Caco-2 (cell line): ENCODE data around the gene ARHGAP18. TPM values are rescaled to one million over a fixed set of nuclear protein-coding genes. Genes with fewer than 3 reads are reported as not detected.

Experiments
- BruUV-seq: library from RNA; stranded (reverse); fragments of 400-500 nt; replicated peaks from 2 replicates; lab custom pipeline; 2021; lab: Mats Ljungman, UMichigan
- CTCF ChIA-PET: fragments of 300-600 bp; sonication (Branson Sonifier 250); formaldehyde crosslinking; loops from one replicate; lab custom pipeline; 2022; ENCODE audit warnings: antibody characterized with exemption; lab: Charles Lee
- POLR2A ChIA-PET: fragments of 300-600 bp; sonication (Branson Sonifier 250); formaldehyde crosslinking; loops from one replicate; lab custom pipeline; 2022; ENCODE audit warnings: antibody characterized with exemption; lab: Charles Lee
- DNase-seq, 2 experiments: peaks; one replicate each; pipeline versions ENCODE4 v3.0.0 to v3.0.0-alpha.2; 2020 to 2022
- H3K27me3 ChIP-seq: replicated peaks from 2 replicates; pipeline ENCODE4 v1.6.0; 2011; ENCODE audit warnings: low read length; ENCODE audit not compliant: control insufficient read depth, insufficient read depth
- H3K36me3 ChIP-seq: 2 replicates; pipeline ENCODE4 v1.5.1; 2011; ENCODE audit warnings: low read length; ENCODE audit not compliant: control insufficient read depth, insufficient read depth
- H3K4me1 ChIP-seq: fragments of 250-450 bp; sonication (Bioruptor Pico); 2 replicates; pipeline ENCODE4 v1.5.1; 2020; ENCODE audit warnings: mild to moderate bottlenecking
- H3K4me3 ChIP-seq: 2 replicates; pipeline ENCODE4 v1.5.1; 2011; ENCODE audit warnings: low read depth, mild to moderate bottlenecking, control low read depth, low read length
- H3K9me3 ChIP-seq: fragments of 250-450 bp; sonication (Bioruptor Pico); 2 replicates; pipeline ENCODE4 v1.5.1; 2020; ENCODE audit warnings: mild to moderate bottlenecking, moderate library complexity
- H3K27ac Mint-ChIP-seq: one replicate; pipeline ENCODE4 v1.8.0; 2022; ENCODE audit warnings: mixed read lengths; ENCODE audit not compliant: unreplicated experiment
- H3K27me3 Mint-ChIP-seq: one replicate; pipeline ENCODE4 v1.8.0; 2022; ENCODE audit warnings: mixed read lengths; ENCODE audit not compliant: insufficient read depth, unreplicated experiment
- H3K36me3 Mint-ChIP-seq: one replicate; pipeline ENCODE4 v1.8.0; 2022; ENCODE audit warnings: mild to moderate bottlenecking, mixed read lengths; ENCODE audit not compliant: insufficient read depth, unreplicated experiment
- H3K4me1 Mint-ChIP-seq: one replicate; pipeline ENCODE4 v1.8.0; 2022; ENCODE audit warnings: low read depth, mixed read lengths; ENCODE audit not compliant: unreplicated experiment
- H3K4me3 Mint-ChIP-seq: one replicate; pipeline ENCODE4 v1.8.0; 2022; ENCODE audit warnings: mild to moderate bottlenecking, moderate library complexity, mixed read lengths; ENCODE audit not compliant: unreplicated experiment
- H3K9me3 Mint-ChIP-seq: one replicate; pipeline ENCODE4 v1.8.0; 2022; ENCODE audit warnings: mixed read lengths; ENCODE audit not compliant: unreplicated experiment
- CTCF ChIP-seq, 2 experiments: fragments of 200-600 bp in 1 of 2; IDR thresholded peaks; 1 replicate in 1 of 2; 2 replicates in 1 of 2; pipeline versions ENCODE4 v1.5.1 to v1.8.0; 2011 to 2022; ENCODE audit warnings: antibody characterized with exemption in 1 of 2, control low read depth in 1 of 2, inconsistent platforms in 1 of 2, low read depth in 1 of 2, low read length in 1 of 2, mild to moderate bottlenecking in 1 of 2, moderate library complexity in 1 of 2; ENCODE audit not compliant: insufficient read depth in 1 of 2, severe bottlenecking in 1 of 2, unreplicated experiment in 1 of 2
- intact Hi-C: fragments of 100-400 bp; cut with micrococcal nuclease; formaldehyde crosslinking; loops from one replicate; pipeline ENCODE4 v1.10.0; 2022; ENCODE audit not compliant: unreplicated experiment
- total RNA-seq: library from RNA; stranded (reverse); gene quantifications from 2 replicates; pipeline ENCODE4 v1.2.3, GENCODE V29; 2022

ARHGAP18 gene
- total RNA-seq, 1 experiment from 2014 or later = 15.0 TPM

GRCh38 chr6:129713806-129714333, 3.9 kb upstream of the ARHGAP18 start:
- H3K4me3 ChIP-seq = no peak overlapping the region
- H3K9me3 ChIP-seq = no peaks in the 10 kb centered on the region
- no peaks in the 10 kb centered on the region for H3K9me3 Mint-ChIP-seq
- no peaks in the 10 kb centered on the region for H3K27me3 Mint-ChIP-seq
- H3K36me3 Mint-ChIP-seq = no peaks in the 10 kb centered on the region
- intact Hi-C loops = loop anchor here (5.0 kb wide), 1 partner anchor 112 kb away; no protein-coding TSS in a partner anchor
- no peaks in the 10 kb centered on the region for H3K27me3 ChIP-seq
- no peak for TF ChIP-seq CTCF (IDR thresholded peaks at IDR 0.05; ENCODE audit: insufficient read depth in 1 of 2, low read depth in 1 of 2, low read length in 1 of 2, severe bottlenecking in 1 of 2, unreplicated experiment in 1 of 2)
- no peak overlapping the region for H3K27ac Mint-ChIP-seq
- ChIA-PET CTCF (no interaction called here), POLR2A (no interaction called here)
- H3K36me3 ChIP-seq = no peaks in the 10 kb centered on the region
- H3K4me1 Mint-ChIP-seq = peaks cover 16% of the 10 kb centered on the region
- no peak overlapping the region for H3K4me3 Mint-ChIP-seq
- no TSS peak for BruUV-seq
- peaks cover under 1% of the 10 kb centered on the region; the same call in 1 of the 2 replicates for H3K4me1 ChIP-seq
- no peak for DNase-seq

GRCh38 chr6:129711271-129711631, 1.3 kb upstream of the ARHGAP18 start:
- H3K27me3 ChIP-seq = no peaks in the 10 kb centered on the region
- H3K4me1 Mint-ChIP-seq = peaks cover 29% of the 10 kb centered on the region
- no peaks in the 10 kb centered on the region for H3K9me3 Mint-ChIP-seq
- no peak for DNase-seq
- H3K36me3 ChIP-seq = no peaks in the 10 kb centered on the region
- POLR2A ChIA-PET = no interaction called here
- CTCF ChIA-PET = no interaction called here
- no peaks in the 10 kb centered on the region for H3K9me3 ChIP-seq
- H3K4me3 Mint-ChIP-seq = peak overlapping the region; percentile 84
- no peaks in the 10 kb centered on the region for H3K36me3 Mint-ChIP-seq
- H3K27ac Mint-ChIP-seq = peak overlapping the region; percentile 84
- H3K4me3 ChIP-seq = no peak overlapping the region
- no peak for TF ChIP-seq CTCF (IDR thresholded peaks at IDR 0.05; ENCODE audit: insufficient read depth in 1 of 2, low read depth in 1 of 2, low read length in 1 of 2, severe bottlenecking in 1 of 2, unreplicated experiment in 1 of 2)
- no peaks in the 10 kb centered on the region for H3K27me3 Mint-ChIP-seq
- peaks cover 13% of the 10 kb centered on the region for H3K4me1 ChIP-seq
- no TSS peak for BruUV-seq
- intact Hi-C loops = loop anchor here (5.0 kb wide), 1 partner anchor 109 kb away; no protein-coding TSS in a partner anchor

- Histone ChIP-seq H3K9me3 (no peaks in the 10 kb centered on the region), H3K36me3 (no peaks in the 10 kb centered on the region; the same call in 1 of the 2 replicates), H3K4me1 (peaks cover 13% of the 10 kb centered on the region), H3K4me3 (peak overlapping the region; percentile 68), H3K27me3 (no peaks in the 10 kb centered on the region)
- Mint-ChIP-seq H3K27me3 (no peaks in the 10 kb centered on the region), H3K36me3 (no peaks in the 10 kb centered on the region), H3K4me1 (peaks cover 29% of the 10 kb centered on the region), H3K27ac (peak overlapping the region; percentile 84), H3K9me3 (no peaks in the 10 kb centered on the region), H3K4me3 (peak overlapping the region; percentile 84)
- POLR2A ChIA-PET = interaction anchor here (1.1 to 1.4 kb wide), 5 partner anchors 9 to 27 kb away, joined by 3 to 5 read pairs (median 4); no protein-coding TSS in a partner anchor
- CTCF ChIA-PET = interaction anchor here (0.8 to 2.2 kb wide), 4 partner anchors 20 to 66 kb away, joined by 3 to 15 read pairs (median 4); no protein-coding TSS in a partner anchor
- intact Hi-C loops = loop anchor here (1.0 to 5.0 kb wide), 3 partner anchors 15 to 108 kb away; no protein-coding TSS in a partner anchor
- BruUV-seq = TSS peak; percentile 61
- TF ChIP-seq CTCF (IDR thresholded peaks at IDR 0.05; ENCODE audit: insufficient read depth in 1 of 2, low read depth in 1 of 2, low read length in 1 of 2, severe bottlenecking in 1 of 2, unreplicated experiment in 1 of 2) = no peak
- no peak for DNase-seq
Measured at GRCh38 chr6:129710450-129711270, 683 bp upstream of the ARHGAP18 start.
